Endothelial cell (in vitro differentiated cells): ENCODE results near the gene AFMID. TPM values are rescaled to one million over a fixed set of nuclear protein-coding genes. Genes with fewer than 3 reads are reported as not detected.

Experiments used
- DNase-seq: peaks from one replicate; pipeline ENCODE4 v3.0.0; 2021; ENCODE audit warnings: low spot score
- H3K27ac Mint-ChIP-seq: one replicate; pipeline ENCODE4 v1.8.0; 2021; ENCODE audit warnings: mixed read lengths, inconsistent platforms; ENCODE audit not compliant: unreplicated experiment
- H3K27me3 Mint-ChIP-seq: one replicate; pipeline ENCODE4 v1.8.0; 2021; ENCODE audit warnings: mild to moderate bottlenecking, moderate library complexity, mixed read lengths, inconsistent platforms; ENCODE audit not compliant: unreplicated experiment
- H3K36me3 Mint-ChIP-seq: one replicate; pipeline ENCODE4 v1.8.0; 2021; ENCODE audit warnings: mild to moderate bottlenecking, low read depth, mixed read lengths, inconsistent platforms; ENCODE audit not compliant: unreplicated experiment
- H3K4me1 Mint-ChIP-seq: one replicate; pipeline ENCODE4 v1.8.0; 2021; ENCODE audit warnings: mild to moderate bottlenecking, mixed read lengths, inconsistent platforms; ENCODE audit not compliant: unreplicated experiment
- H3K4me3 Mint-ChIP-seq: one replicate; pipeline ENCODE4 v1.8.0; 2021; ENCODE audit warnings: mild to moderate bottlenecking, mixed read lengths, inconsistent platforms; ENCODE audit not compliant: unreplicated experiment
- H3K9me3 Mint-ChIP-seq: one replicate; pipeline ENCODE4 v1.8.0; 2021; ENCODE audit warnings: mixed read lengths, inconsistent platforms; ENCODE audit not compliant: unreplicated experiment
- total RNA-seq: library from RNA; stranded (reverse); fragmentation: NEBNext Ultra II Directional; extraction: Animal tissue kit (Norgen Biotek cat#: 25700); gene quantifications from one replicate; pipeline ENCODE4 v1.2.1, GENCODE V29; 2021; ENCODE audit not compliant: unreplicated experiment
- TF ChIP-seq, protein P1 (sequence below): fragments of 200-600 bp; sonication (generic); IDR thresholded peaks from one replicate; pipeline ENCODE4 v1.5.0; 2021; ENCODE audit warnings: antibody characterized with exemption; ENCODE audit not compliant: unreplicated experiment

The AFMID gene
- total RNA-seq, 1 donor from 2014 or later = 135 TPM

- H3K4me1 Mint-ChIP-seq = peaks cover 6% of the 10 kb centered on the region
- H3K27me3 Mint-ChIP-seq = peaks cover 7% of the 10 kb centered on the region
- no peak overlapping the region for H3K27ac Mint-ChIP-seq
- TF ChIP-seq, protein P1, sequence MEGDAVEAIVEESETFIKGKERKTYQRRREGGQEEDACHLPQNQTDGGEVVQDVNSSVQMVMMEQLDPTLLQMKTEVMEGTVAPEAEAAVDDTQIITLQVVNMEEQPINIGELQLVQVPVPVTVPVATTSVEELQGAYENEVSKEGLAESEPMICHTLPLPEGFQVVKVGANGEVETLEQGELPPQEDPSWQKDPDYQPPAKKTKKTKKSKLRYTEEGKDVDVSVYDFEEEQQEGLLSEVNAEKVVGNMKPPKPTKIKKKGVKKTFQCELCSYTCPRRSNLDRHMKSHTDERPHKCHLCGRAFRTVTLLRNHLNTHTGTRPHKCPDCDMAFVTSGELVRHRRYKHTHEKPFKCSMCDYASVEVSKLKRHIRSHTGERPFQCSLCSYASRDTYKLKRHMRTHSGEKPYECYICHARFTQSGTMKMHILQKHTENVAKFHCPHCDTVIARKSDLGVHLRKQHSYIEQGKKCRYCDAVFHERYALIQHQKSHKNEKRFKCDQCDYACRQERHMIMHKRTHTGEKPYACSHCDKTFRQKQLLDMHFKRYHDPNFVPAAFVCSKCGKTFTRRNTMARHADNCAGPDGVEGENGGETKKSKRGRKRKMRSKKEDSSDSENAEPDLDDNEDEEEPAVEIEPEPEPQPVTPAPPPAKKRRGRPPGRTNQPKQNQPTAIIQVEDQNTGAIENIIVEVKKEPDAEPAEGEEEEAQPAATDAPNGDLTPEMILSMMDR = no peak
- no peak overlapping the region for H3K4me3 Mint-ChIP-seq
- H3K36me3 Mint-ChIP-seq = peaks cover 5% of the 10 kb centered on the region
- DNase-seq = no peak
- no peaks in the 10 kb centered on the region for H3K9me3 Mint-ChIP-seq
These were observed 4.7 kb upstream of the AFMID start for GRCh38 chr17:78182504-78182903.

GRCh38 chr17:78183916-78184315 lies 3.2 kb upstream of the AFMID start:
- Mint-ChIP-seq H3K27me3 (peaks cover 9% of the 10 kb centered on the region), H3K27ac (no peak overlapping the region), H3K36me3 (peaks cover 5% of the 10 kb centered on the region), H3K4me3 (no peak overlapping the region), H3K4me1 (peaks cover 9% of the 10 kb centered on the region), H3K9me3 (no peaks in the 10 kb centered on the region)
- TF ChIP-seq, protein P1 = no peak
- DNase-seq = no peak

GRCh38 chr17:78184351-78184750 lies 2.8 kb upstream of the AFMID start:
- Mint-ChIP-seq H3K4me1 (peaks cover 9% of the 10 kb centered on the region), H3K27ac (no peak overlapping the region), H3K4me3 (no peak overlapping the region), H3K27me3 (peaks cover 9% of the 10 kb centered on the region), H3K36me3 (peaks cover 5% of the 10 kb centered on the region), H3K9me3 (no peaks in the 10 kb centered on the region)
- no peak for DNase-seq
- TF ChIP-seq, protein P1 = no peak

DNA sequence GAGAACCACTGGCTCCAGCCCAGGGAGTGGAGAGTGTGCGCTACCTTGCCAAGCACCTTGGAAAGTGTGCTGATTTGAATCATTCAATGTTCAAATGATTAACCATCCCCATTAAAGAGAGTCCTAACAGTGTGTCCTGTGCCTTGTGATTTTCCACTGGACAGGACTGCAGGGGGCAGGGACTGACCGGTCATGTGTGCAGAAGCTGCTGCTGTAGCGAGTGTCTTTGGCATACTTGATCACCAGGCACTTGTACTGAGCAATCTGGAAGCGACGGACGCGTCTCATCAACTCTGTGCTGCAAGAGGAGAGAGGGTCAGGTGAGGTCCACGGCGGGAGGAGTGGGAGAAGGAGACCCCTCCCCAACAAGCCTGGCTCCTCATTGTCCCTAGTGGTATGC lies 2.3 kb upstream of the AFMID start:
- Mint-ChIP-seq H3K27me3 (peaks cover 9% of the 10 kb centered on the region), H3K4me1 (peaks cover 9% of the 10 kb centered on the region), H3K27ac (no peak overlapping the region), H3K4me3 (no peak overlapping the region), H3K9me3 (no peaks in the 10 kb centered on the region), H3K36me3 (peaks cover 5% of the 10 kb centered on the region)
- TF ChIP-seq, protein P1 = no peak
- no peak for DNase-seq

- Mint-ChIP-seq H3K36me3 (peaks cover 5% of the 10 kb centered on the region), H3K9me3 (no peaks in the 10 kb centered on the region), H3K27ac (no peak overlapping the region), H3K4me1 (peaks cover 13% of the 10 kb centered on the region), H3K4me3 (peak overlapping the region; percentile 62), H3K27me3 (peaks cover 9% of the 10 kb centered on the region)
- DNase-seq = no peak
- TF ChIP-seq, protein P1 = no peak
These were observed 1.0 kb upstream of the AFMID start for GRCh38 chr17:78185981-78186691.
